GM10847 (cell line): ENCODE measurements around the gene TEX13D.

Experiments used
- POLR2A ChIP-seq: IDR thresholded peaks from 2 replicates; pipeline ENCODE4 v1.6.1; 2011; ENCODE audit not compliant: insufficient read length; ENCODE audit errors: extremely low read depth

Gene TEX13D

DNA sequence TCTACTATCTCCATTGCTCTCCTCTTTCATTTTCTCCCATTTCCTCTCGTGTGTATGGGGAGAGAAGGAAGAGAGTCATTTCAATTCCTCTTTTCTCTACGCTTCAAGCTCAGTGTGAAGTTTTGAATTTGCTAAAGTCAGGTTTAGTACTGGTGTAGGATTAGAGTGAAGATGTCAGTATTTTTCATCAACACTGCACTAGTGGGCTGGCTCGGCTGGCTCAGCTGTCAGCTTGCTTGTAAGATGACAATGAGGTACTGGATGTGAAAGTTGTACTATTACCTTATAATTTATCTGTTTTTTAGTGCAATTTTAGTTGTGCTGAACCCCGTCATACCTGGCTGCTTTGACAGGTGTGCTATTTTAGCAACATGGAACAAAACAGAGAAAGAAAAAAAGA is 11.8 kb downstream of the TEX13D start:
- no peak for TF ChIP-seq POLR2A

- no peak for TF ChIP-seq POLR2A
These were observed 13.8 kb downstream of the TEX13D start, which contains the start of gene SH2D1A for GRCh38 chrX:124346117-124346876. TSS of gene SH2D1A (plus strand) at chrX:124346563. CDS start at chrX:124346643, 80 bp downstream.

DNA sequence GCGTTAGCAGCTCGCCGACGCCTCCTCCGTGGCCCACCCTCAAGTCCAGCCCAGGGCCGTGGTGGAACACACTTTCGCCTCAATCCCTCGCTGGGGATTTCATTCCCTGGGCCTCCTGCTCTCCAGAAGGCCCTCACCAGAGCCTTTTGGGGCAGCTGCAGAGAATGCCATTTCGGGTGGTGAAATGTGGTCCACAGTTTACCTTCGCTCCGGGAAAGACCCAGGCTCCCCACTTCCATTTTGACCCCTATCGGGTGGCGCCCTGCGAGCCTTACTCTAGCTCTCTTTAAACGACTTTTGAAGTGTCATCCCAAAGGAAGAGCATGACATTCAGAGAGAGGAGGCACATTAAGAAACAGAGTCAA is 14.4 kb downstream of the TEX13D start:
- TF ChIP-seq POLR2A: no peak

DNA sequence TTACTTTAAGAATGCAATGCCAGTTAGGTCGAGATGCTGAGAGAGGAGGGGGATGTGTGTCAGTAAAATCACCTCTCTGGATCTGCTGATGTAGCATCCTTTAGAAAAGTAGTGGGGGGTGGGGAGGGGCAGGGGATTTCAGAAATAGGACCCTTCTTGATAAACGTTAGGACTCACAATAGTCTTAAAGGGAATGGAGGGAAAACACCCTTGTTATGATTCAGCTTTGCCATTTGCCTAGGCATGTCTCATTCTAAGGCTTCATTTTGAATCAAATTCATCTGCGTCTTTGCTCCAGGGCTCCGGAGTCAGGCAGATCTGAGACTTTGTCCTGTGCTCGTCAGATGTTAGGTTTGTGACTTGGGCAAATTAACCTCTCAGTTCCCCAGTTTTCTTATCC is 14.8 kb downstream of the TEX13D start:
- no peak for TF ChIP-seq POLR2A

- TF ChIP-seq POLR2A: no peak
These were observed 15.7 kb downstream of the TEX13D start for GRCh38 chrX:124348182-124348581.

DNA sequence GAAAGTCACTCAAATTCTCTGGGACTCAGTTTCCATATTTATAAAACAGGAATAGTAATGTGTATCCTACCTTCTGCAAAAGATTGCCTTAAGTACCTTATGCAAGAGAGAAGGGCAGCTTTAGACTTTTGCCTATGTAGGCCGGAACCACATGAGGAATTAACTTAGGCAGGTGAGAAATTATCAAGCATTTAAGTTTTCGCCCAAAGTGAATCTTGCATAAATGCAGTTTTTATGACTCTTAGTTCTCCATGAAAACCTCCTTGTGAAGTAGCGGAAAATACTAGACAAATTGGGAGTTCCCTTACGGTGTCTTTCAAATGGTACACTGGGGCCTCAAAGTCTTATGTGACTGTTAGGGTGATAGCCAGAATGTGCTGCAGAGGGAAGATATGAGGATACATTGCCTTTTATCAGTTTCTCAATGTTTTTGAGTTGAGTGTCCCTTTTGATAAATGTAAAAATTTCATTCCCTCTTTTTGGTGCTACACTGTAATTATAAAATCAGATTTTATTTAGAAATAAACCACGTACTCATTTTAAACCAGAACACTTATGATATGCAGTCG is 16.5 kb downstream of the TEX13D start:
- TF ChIP-seq POLR2A: no peak

DNA sequence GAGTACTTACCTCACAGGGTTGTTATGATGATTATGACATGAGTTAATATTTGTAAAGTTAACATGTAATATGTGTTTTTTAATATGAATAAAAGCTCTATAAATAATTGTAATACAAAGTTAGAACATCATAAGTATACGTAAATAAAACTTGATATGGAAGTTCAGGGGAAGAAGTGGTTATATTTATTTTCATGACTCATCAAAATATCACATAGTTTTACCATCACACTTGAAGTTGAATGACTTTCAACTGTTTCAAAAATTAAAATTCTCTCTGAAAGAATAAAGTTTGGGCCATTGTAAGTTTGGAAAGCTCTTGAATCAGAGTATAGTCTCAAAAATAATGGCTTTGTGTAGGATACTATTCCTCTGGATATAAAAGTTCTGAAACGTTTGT is 22.2 kb downstream of the TEX13D start:
- no peak for TF ChIP-seq POLR2A

DNA sequence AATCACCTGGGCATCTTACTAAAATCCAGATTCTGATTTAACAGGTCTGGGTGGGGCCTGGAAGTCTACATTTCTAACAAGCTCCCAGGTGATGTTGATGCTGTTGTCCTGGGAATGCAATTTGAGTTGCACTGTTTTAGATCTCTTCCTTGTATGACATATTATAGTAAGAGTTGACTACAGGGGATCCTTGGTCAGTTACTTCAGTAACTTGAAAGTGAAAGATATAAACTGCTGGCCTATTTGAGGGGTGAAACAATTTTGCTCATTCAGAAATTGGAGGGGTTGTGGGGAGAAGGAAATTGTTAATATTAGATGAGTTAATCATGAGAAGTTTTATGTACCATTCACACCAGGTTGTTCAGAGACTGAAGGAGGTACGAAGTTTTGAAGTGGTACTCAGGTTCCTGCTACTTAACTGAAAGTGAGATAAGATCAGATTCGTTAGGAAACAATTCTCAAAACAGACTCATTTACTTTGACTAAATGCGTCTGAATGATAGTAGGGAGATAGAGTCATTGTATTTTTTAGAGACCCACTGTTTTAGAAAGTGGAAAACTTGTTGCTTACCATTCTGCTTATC is 26.4 kb downstream of the TEX13D start:
- no peak for TF ChIP-seq POLR2A

GRCh38 chrX:124362072-124362471 is 29.6 kb downstream of the TEX13D start:
- TF ChIP-seq POLR2A: no peak

GRCh38 chrX:124362761-124363160 is 30.3 kb downstream of the TEX13D start:
- TF ChIP-seq POLR2A: no peak

DNA sequence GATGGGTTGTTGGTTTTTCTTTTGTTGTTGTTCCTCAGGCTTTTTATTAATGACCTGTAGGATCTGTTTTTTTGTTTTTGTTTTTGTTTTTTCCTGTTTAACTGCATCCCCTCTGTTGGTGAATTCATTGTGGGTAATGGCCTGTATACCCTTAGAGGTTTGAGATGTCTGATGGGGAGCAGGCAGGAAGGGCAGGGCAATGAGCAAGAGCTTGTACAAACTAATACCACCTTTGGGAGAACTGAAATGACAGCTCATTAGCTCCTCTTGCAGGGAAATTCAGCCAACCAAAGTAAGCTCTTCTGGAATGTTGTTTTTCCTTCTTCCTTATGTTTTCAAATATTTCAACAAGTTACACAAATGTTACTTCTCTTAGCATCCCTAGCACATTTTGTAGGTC is 37.3 kb downstream of the TEX13D start:
- no peak for TF ChIP-seq POLR2A

DNA sequence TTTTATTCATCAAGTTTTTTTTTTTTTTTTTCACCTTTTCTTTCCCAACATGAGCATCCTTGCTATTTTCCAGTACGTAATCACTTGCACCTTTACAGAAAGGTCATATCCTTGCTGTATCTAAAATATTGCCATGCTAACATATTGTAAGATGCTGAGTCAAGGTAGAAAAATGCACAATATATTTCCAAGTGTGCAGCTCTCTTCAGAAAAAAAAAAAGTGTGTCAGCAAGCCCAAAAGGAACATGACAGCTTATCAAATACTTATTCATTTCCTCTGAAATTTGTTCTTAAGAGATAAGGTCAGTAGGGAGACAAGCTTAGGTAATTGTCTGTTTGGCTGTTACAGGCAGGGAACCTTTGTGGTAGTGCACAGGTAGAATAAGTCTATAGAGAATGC is 40.9 kb downstream of the TEX13D start:
- TF ChIP-seq POLR2A: no peak

DNA sequence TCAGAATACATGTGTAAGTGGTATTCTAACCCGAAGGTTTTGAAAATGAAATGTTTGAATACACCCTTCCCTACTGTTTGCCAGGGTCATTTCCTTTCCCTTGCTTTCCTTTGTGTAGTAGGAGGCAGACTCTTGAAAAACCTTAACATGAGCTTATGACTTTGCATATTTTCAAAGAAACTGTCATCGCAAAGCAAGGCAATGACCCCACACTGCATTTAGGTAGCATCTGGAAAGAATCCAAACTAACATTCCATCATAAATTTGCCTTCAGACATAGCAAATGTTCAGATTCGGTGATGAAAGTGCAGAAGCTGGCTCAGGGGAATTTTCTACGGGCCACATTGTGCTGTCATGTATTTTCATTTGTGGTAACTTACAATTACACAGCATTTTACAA is 46.2 kb downstream of the TEX13D start:
- no peak for TF ChIP-seq POLR2A

DNA sequence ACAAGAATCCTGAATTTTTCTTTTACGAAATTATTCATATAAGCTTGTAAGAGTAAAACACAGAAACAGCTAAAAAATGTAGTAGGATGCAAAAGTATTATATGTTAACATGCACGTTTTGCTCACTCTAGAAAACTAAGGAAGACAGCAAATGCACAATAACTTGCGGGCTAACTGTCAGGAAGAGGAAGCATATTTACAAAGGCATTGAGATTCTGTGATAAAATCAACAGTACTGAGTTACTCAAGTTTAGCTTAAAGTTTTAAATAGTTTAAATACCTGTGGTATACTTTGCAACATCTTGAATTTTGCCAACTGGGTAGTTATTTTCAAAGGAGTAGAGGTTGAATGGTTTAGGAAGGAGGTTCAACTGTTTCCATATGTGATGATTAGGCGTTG is 50.9 kb downstream of the TEX13D start:
- no peak for TF ChIP-seq POLR2A

DNA sequence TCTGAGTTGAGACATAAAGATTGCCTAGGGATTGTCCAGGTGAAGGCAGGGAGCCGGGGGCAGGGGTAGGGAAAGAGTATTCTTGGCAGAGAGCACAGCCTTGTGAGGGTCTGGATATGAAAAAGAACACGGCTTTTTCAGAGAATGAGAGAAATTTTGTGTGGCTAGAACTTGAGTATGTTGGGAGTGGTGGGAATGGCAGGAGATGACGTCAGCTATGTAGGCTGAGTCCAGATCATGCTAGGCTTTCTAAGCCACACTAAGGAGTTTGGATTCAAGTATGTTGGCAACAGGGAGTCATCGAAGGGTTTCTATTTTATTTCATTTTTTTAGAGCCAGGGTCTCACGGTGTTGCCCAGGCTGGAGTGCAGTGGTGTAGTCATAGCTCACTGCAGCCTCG is 53.9 kb downstream of the TEX13D start:
- TF ChIP-seq POLR2A: no peak
